Measurements from ENCODE around the gene LGALS16.

- TF ChIP-seq, protein P1, sequence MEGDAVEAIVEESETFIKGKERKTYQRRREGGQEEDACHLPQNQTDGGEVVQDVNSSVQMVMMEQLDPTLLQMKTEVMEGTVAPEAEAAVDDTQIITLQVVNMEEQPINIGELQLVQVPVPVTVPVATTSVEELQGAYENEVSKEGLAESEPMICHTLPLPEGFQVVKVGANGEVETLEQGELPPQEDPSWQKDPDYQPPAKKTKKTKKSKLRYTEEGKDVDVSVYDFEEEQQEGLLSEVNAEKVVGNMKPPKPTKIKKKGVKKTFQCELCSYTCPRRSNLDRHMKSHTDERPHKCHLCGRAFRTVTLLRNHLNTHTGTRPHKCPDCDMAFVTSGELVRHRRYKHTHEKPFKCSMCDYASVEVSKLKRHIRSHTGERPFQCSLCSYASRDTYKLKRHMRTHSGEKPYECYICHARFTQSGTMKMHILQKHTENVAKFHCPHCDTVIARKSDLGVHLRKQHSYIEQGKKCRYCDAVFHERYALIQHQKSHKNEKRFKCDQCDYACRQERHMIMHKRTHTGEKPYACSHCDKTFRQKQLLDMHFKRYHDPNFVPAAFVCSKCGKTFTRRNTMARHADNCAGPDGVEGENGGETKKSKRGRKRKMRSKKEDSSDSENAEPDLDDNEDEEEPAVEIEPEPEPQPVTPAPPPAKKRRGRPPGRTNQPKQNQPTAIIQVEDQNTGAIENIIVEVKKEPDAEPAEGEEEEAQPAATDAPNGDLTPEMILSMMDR (IDR thresholded peaks at IDR 0.05; ENCODE audit: low read depth, low read length, poor library complexity, severe bottlenecking), result no peak
- TF ChIP-seq EZH2phosphoT487 (IDR thresholded peaks at IDR 0.05; ENCODE audit: borderline replicate concordance, low read length), result no peak
Observed at GRCh38 chr19:39679056-39679790, 23.5 kb downstream of the LGALS16 start.

Measured in DOHH2 (cell line).